ENCODE measurements around the gene ADGRA3. TPM values are rescaled to one million over a fixed set of nuclear protein-coding genes. Genes with fewer than 3 reads are reported as not detected.

The ADGRA3 gene
- total and polyA plus RNA-seq, 2 donors, result 11.2 to 13.1 TPM

GRCh38 chr4:22514481-22514880 is 1.4 kb downstream of the ADGRA3 start:
- peaks cover 3 to 4% of the 10 kb centered on the region in 2 donors for H3K4me1 ChIP-seq (ENCODE audit: control insufficient read depth in 2 of 2, insufficient read depth in 2 of 2, low read length in 2 of 2)
- peaks cover 0 to 16% of the 10 kb centered on the region in 2 donors for H3K27me3 ChIP-seq (ENCODE audit: control insufficient read depth in 2 of 2, insufficient read depth in 1 of 2, low read length in 1 of 2)
- DNase-seq (ENCODE audit: low read depth in 6 of 9, low spot score in 9 of 9), result peak in 2 of 9 donors; percentile 13 to 24
- 21% methylated on average over 8 of the region's 8 CpGs for WGBS
- no peaks in the 10 kb centered on the region for H3K9me3 ChIP-seq (ENCODE audit: control insufficient read depth in 2 of 2, insufficient read depth in 1 of 2, low read length in 1 of 2)
- H3K4me3 ChIP-seq (ENCODE audit: low read length in 2 of 2), result peak overlapping the region; percentile 61 to 69
- no peak overlapping the region for H3K27ac ChIP-seq (ENCODE audit: low read depth in 1 of 2, low read length in 1 of 2)
- H3K36me3 ChIP-seq (ENCODE audit: control insufficient read depth in 2 of 2, insufficient read depth in 2 of 2, low read length in 1 of 2), result no peaks in the 10 kb centered on the region

DNA sequence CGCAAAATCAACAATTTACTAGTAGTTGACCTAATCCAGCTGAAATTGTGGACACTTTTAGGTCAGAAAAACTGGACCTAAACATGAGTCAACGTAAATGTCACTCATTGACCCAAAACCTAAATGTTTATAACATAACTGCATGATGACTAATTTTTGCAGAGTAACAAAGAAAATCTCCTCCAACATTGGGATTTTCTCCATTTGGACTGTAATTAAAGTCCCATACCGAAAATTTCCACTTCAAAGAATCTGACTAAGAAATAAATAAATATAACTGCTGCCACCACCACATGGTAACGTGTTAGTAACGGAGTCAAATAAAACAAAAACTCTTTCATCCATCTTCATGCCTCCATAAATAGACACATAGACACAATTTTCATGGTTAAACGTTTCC is 1.9 kb downstream of the ADGRA3 start:
- H3K4me3 ChIP-seq (ENCODE audit: low read length in 2 of 2), result peak overlapping the region in 1 of 2 donors; percentile 61

GRCh38 chr4:22512306-22512705 is 3.6 kb downstream of the ADGRA3 start:
- H3K9me3 ChIP-seq (ENCODE audit: control insufficient read depth in 2 of 2, insufficient read depth in 1 of 2, low read length in 1 of 2), result no peaks in the 10 kb centered on the region
- H3K36me3 ChIP-seq (ENCODE audit: control insufficient read depth in 2 of 2, insufficient read depth in 2 of 2, low read length in 1 of 2), result no peaks in the 10 kb centered on the region
- no peak overlapping the region for H3K4me3 ChIP-seq (ENCODE audit: low read length in 2 of 2)
- no peak overlapping the region for H3K27ac ChIP-seq (ENCODE audit: low read depth in 1 of 2, low read length in 1 of 2)
- H3K27me3 ChIP-seq (ENCODE audit: control insufficient read depth in 2 of 2, insufficient read depth in 1 of 2, low read length in 1 of 2), result peaks cover 0 to 16% of the 10 kb centered on the region in 2 donors
- 98% methylated on average over 2 of the region's 2 CpGs for WGBS
- H3K4me1 ChIP-seq (ENCODE audit: control insufficient read depth in 2 of 2, insufficient read depth in 2 of 2, low read length in 2 of 2), result peaks cover 3 to 4% of the 10 kb centered on the region in 2 donors
- DNase-seq (ENCODE audit: low read depth in 6 of 9, low spot score in 9 of 9), result no peak

More for the DNA sequence above, 1.9 kb downstream of the ADGRA3 start:
- Histone ChIP-seq H3K27me3 (ENCODE audit: control insufficient read depth in 2 of 2, insufficient read depth in 1 of 2, low read length in 1 of 2) (peaks cover 0 to 16% of the 10 kb centered on the region in 2 donors), H3K27ac (ENCODE audit: low read depth in 1 of 2, low read length in 1 of 2) (no peak overlapping the region), H3K36me3 (ENCODE audit: control insufficient read depth in 2 of 2, insufficient read depth in 2 of 2, low read length in 1 of 2) (no peaks in the 10 kb centered on the region), H3K9me3 (ENCODE audit: control insufficient read depth in 2 of 2, insufficient read depth in 1 of 2, low read length in 1 of 2) (no peaks in the 10 kb centered on the region), H3K4me1 (ENCODE audit: control insufficient read depth in 2 of 2, insufficient read depth in 2 of 2, low read length in 2 of 2) (peaks cover 3 to 4% of the 10 kb centered on the region in 2 donors)
- DNase-seq (ENCODE audit: low read depth in 6 of 9, low spot score in 9 of 9), result no peak
- 86% methylated on average over 6 of the region's 6 CpGs for WGBS

DNA sequence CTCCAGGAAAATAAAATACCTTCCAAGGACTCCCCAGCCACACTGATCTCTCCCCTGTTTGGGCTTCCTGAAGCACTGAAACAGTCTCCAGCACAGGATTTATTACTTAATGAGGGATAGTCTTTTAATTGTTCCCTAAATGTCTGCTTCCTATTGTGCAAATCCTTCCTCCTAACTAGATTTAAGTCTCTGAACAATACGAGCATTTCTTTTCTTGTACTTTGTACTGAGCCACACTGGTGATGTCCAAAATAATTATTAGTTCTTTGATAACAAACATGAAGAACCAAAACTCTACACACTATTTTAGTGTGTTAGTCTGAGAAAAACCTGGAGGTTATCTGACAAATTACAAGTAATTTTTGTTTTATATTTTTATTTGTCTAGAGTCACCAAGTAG is 5.1 kb downstream of the ADGRA3 start:
- 95% methylated on average over 1 of the region's 1 CpG for whole genome bisulfite sequencing
- H3K27ac ChIP-seq (ENCODE audit: low read depth in 1 of 2, low read length in 1 of 2), result no peak overlapping the region
- H3K9me3 ChIP-seq (ENCODE audit: control insufficient read depth in 2 of 2, insufficient read depth in 1 of 2, low read length in 1 of 2), result no peaks in the 10 kb centered on the region

GRCh38 chr4:22508376-22508775 is 7.5 kb downstream of the ADGRA3 start:
- no peak for DNase-seq (ENCODE audit: low read depth in 6 of 9, low spot score in 9 of 9)
- Histone ChIP-seq H3K4me1 (ENCODE audit: control insufficient read depth in 2 of 2, insufficient read depth in 2 of 2, low read length in 2 of 2) (no peaks in the 10 kb centered on the region), H3K27me3 (ENCODE audit: control insufficient read depth in 2 of 2, insufficient read depth in 1 of 2, low read length in 1 of 2) (no peaks in the 10 kb centered on the region), H3K9me3 (ENCODE audit: control insufficient read depth in 2 of 2, insufficient read depth in 1 of 2, low read length in 1 of 2) (no peaks in the 10 kb centered on the region), H3K36me3 (ENCODE audit: control insufficient read depth in 2 of 2, insufficient read depth in 2 of 2, low read length in 1 of 2) (no peaks in the 10 kb centered on the region), H3K4me3 (ENCODE audit: low read length in 2 of 2) (no peak overlapping the region), H3K27ac (ENCODE audit: low read depth in 1 of 2, low read length in 1 of 2) (no peak overlapping the region)
- 91% methylated on average over 3 of the region's 3 CpGs for WGBS

More for the DNA sequence above, 5.1 kb downstream of the ADGRA3 start:
- Histone ChIP-seq H3K4me3 (ENCODE audit: low read length in 2 of 2) (no peak overlapping the region), H3K4me1 (ENCODE audit: control insufficient read depth in 2 of 2, insufficient read depth in 2 of 2, low read length in 2 of 2) (peaks cover 0 to 4% of the 10 kb centered on the region in 2 donors), H3K36me3 (ENCODE audit: control insufficient read depth in 2 of 2, insufficient read depth in 2 of 2, low read length in 1 of 2) (no peaks in the 10 kb centered on the region), H3K27me3 (ENCODE audit: control insufficient read depth in 2 of 2, insufficient read depth in 1 of 2, low read length in 1 of 2) (peaks cover 0 to 4% of the 10 kb centered on the region in 2 donors)
- DNase-seq (ENCODE audit: low read depth in 6 of 9, low spot score in 9 of 9), result no peak

GRCh38 chr4:22504922-22505321 is 10.9 kb downstream of the ADGRA3 start:
- Histone ChIP-seq H3K4me3 (ENCODE audit: low read length in 2 of 2) (no peak overlapping the region), H3K27me3 (ENCODE audit: control insufficient read depth in 2 of 2, insufficient read depth in 1 of 2, low read length in 1 of 2) (no peaks in the 10 kb centered on the region), H3K36me3 (ENCODE audit: control insufficient read depth in 2 of 2, insufficient read depth in 2 of 2, low read length in 1 of 2) (no peaks in the 10 kb centered on the region), H3K27ac (ENCODE audit: low read depth in 1 of 2, low read length in 1 of 2) (no peak overlapping the region), H3K9me3 (ENCODE audit: control insufficient read depth in 2 of 2, insufficient read depth in 1 of 2, low read length in 1 of 2) (no peaks in the 10 kb centered on the region), H3K4me1 (ENCODE audit: control insufficient read depth in 2 of 2, insufficient read depth in 2 of 2, low read length in 2 of 2) (no peaks in the 10 kb centered on the region)
- 97% methylated on average over 4 of the region's 4 CpGs for WGBS
- DNase-seq (ENCODE audit: low read depth in 6 of 9, low spot score in 9 of 9), result no peak

- WGBS, result 92% methylated on average over 5 of the region's 5 CpGs
- H3K36me3 ChIP-seq (ENCODE audit: control insufficient read depth in 2 of 2, insufficient read depth in 2 of 2, low read length in 1 of 2), result no peaks in the 10 kb centered on the region
- DNase-seq (ENCODE audit: low read depth in 6 of 9, low spot score in 9 of 9), result no peak
These were observed 11.4 kb downstream of the ADGRA3 start for GRCh38 chr4:22504447-22504846.

GRCh38 chr4:22502895-22503814 is 12.7 kb downstream of the ADGRA3 start:
- Histone ChIP-seq H3K4me1 (ENCODE audit: control insufficient read depth in 2 of 2, insufficient read depth in 2 of 2, low read length in 2 of 2) (no peaks in the 10 kb centered on the region), H3K27me3 (ENCODE audit: control insufficient read depth in 2 of 2, insufficient read depth in 1 of 2, low read length in 1 of 2) (no peaks in the 10 kb centered on the region), H3K36me3 (ENCODE audit: control insufficient read depth in 2 of 2, insufficient read depth in 2 of 2, low read length in 1 of 2) (no peaks in the 10 kb centered on the region), H3K4me3 (ENCODE audit: low read length in 2 of 2) (no peak overlapping the region), H3K27ac (ENCODE audit: low read depth in 1 of 2, low read length in 1 of 2) (no peak overlapping the region), H3K9me3 (ENCODE audit: control insufficient read depth in 2 of 2, insufficient read depth in 1 of 2, low read length in 1 of 2) (no peaks in the 10 kb centered on the region)
- DNase-seq (ENCODE audit: low read depth in 6 of 9, low spot score in 9 of 9), result no peak
- WGBS, result over 99% methylated on average over 3 of the region's 3 CpGs

More at GRCh38 chr4:22504447-22504846, 11.4 kb downstream of the ADGRA3 start:
- no peak overlapping the region for H3K27ac ChIP-seq (ENCODE audit: low read depth in 1 of 2, low read length in 1 of 2)
- no peaks in the 10 kb centered on the region for H3K27me3 ChIP-seq (ENCODE audit: control insufficient read depth in 2 of 2, insufficient read depth in 1 of 2, low read length in 1 of 2)
- H3K4me3 ChIP-seq (ENCODE audit: low read length in 2 of 2), result no peak overlapping the region
- no peaks in the 10 kb centered on the region for H3K9me3 ChIP-seq (ENCODE audit: control insufficient read depth in 2 of 2, insufficient read depth in 1 of 2, low read length in 1 of 2)
- H3K4me1 ChIP-seq (ENCODE audit: control insufficient read depth in 2 of 2, insufficient read depth in 2 of 2, low read length in 2 of 2), result no peaks in the 10 kb centered on the region

- 63% methylated on average over 3 of the region's 3 CpGs for WGBS
- Histone ChIP-seq H3K36me3 (ENCODE audit: control insufficient read depth in 2 of 2, insufficient read depth in 2 of 2, low read length in 1 of 2) (no peaks in the 10 kb centered on the region), H3K4me1 (ENCODE audit: control insufficient read depth in 2 of 2, insufficient read depth in 2 of 2, low read length in 2 of 2) (no peaks in the 10 kb centered on the region), H3K27me3 (ENCODE audit: control insufficient read depth in 2 of 2, insufficient read depth in 1 of 2, low read length in 1 of 2) (no peaks in the 10 kb centered on the region), H3K4me3 (ENCODE audit: low read length in 2 of 2) (no peak overlapping the region), H3K27ac (ENCODE audit: low read depth in 1 of 2, low read length in 1 of 2) (no peak overlapping the region), H3K9me3 (ENCODE audit: control insufficient read depth in 2 of 2, insufficient read depth in 1 of 2, low read length in 1 of 2) (no peaks in the 10 kb centered on the region)
- DNase-seq (ENCODE audit: low read depth in 6 of 9, low spot score in 9 of 9), result no peak
These were observed 14.2 kb downstream of the ADGRA3 start for GRCh38 chr4:22501715-22502095.

Measured in thymus (tissue), 11 donors.